Ascending aorta (tissue), 2 donors: Measurements from ENCODE around the gene NINJ2. TPM values are rescaled to one million over a fixed set of nuclear protein-coding genes. Genes with fewer than 3 reads are reported as not detected.

Source experiments
- DNase-seq, 2 donors: peaks; one replicate each; pipeline ENCODE4 v3.0.0-alpha.2; 2019; ENCODE audit warnings: low spot score in 2 of 2
- H3K27ac ChIP-seq, 2 donors: fragments of 200-600 bp; sonication (generic); one replicate each; pipeline ENCODE4 v1.5.1; 2016 to 2017; ENCODE audit warnings: mild to moderate bottlenecking in 1 of 2
- H3K27me3 ChIP-seq: fragments of 200-600 bp; sonication (generic); one replicate; pipeline ENCODE4 v1.5.1; 2017
- H3K36me3 ChIP-seq, 2 donors: fragments of 200-600 bp; sonication (generic); one replicate each; pipeline ENCODE4 v1.5.1; 2016
- H3K4me1 ChIP-seq, 2 donors: fragments of 200-600 bp; sonication (generic); one replicate each; pipeline ENCODE4 v1.5.1; 2016 to 2017; ENCODE audit warnings: mild to moderate bottlenecking in 1 of 2
- H3K4me3 ChIP-seq, 2 donors: fragments of 200-600 bp; sonication (generic); one replicate each; pipeline ENCODE4 v1.5.1; 2016 to 2017; ENCODE audit warnings: mild to moderate bottlenecking in 1 of 2
- H3K9me3 ChIP-seq, 2 donors: fragments of 200-600 bp; sonication (generic); one replicate each; pipeline ENCODE4 v1.5.1; 2016
- intact Hi-C: fragments of 100-400 bp; cut with DNase I; formaldehyde crosslinking; loops from one replicate; pipeline ENCODE4 v1.15.1; 2023
- total RNA-seq: library from RNA; depleted of rRNA; stranded (reverse); fragments of >200 nt; gene quantifications from one replicate; pipeline ENCODE4 v1.1.0, GENCODE V29; 2016
- TF ChIP-seq, protein P1 (sequence below), 3 experiments: fragments of 200-600 bp in 2 of 3; fragments of 450-650 bp in 1 of 3; sonication (generic) in 2 of 3; IDR thresholded peaks; one replicate each; pipeline ENCODE4 v1.5.1; 2016 to 2019; ENCODE audit warnings: antibody characterized with exemption in 3 of 3, mild to moderate bottlenecking in 1 of 3, moderate library complexity in 1 of 3

NINJ2 gene
- total RNA-seq, 1 donor from 2014 or later, result 24.1 TPM

DNA sequence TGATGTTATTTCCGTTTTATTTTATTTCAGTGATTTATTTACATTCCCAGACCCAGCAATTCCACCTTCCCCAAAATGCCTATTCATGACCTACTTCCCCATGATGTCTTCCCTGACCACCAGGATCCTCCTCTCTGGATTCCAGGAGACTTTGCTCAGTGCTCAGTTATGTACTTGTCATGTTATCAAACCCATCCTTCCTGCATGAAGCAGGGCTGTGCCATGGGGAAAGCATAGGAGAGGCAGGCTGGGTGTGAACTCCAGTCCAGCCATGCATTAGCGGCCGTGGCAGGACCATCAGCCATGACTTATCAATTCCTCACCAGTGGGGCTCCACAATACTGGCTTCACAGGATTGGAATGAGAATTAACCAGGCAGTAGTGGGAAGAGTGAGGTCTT, 145.7 kb downstream of the NINJ2 start:
- no peak for DNase-seq
- H3K4me3 ChIP-seq, result no peak overlapping the region
- no peaks in the 10 kb centered on the region for H3K4me1 ChIP-seq
- intact Hi-C loops, result no loop called here
- no peak overlapping the region for H3K27ac ChIP-seq
- no peaks in the 10 kb centered on the region for H3K27me3 ChIP-seq
- no peaks in the 10 kb centered on the region for H3K36me3 ChIP-seq
- TF ChIP-seq, protein P1, sequence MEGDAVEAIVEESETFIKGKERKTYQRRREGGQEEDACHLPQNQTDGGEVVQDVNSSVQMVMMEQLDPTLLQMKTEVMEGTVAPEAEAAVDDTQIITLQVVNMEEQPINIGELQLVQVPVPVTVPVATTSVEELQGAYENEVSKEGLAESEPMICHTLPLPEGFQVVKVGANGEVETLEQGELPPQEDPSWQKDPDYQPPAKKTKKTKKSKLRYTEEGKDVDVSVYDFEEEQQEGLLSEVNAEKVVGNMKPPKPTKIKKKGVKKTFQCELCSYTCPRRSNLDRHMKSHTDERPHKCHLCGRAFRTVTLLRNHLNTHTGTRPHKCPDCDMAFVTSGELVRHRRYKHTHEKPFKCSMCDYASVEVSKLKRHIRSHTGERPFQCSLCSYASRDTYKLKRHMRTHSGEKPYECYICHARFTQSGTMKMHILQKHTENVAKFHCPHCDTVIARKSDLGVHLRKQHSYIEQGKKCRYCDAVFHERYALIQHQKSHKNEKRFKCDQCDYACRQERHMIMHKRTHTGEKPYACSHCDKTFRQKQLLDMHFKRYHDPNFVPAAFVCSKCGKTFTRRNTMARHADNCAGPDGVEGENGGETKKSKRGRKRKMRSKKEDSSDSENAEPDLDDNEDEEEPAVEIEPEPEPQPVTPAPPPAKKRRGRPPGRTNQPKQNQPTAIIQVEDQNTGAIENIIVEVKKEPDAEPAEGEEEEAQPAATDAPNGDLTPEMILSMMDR (IDR thresholded peaks at IDR 0.05), result no peak
- H3K9me3 ChIP-seq, result no peaks in the 10 kb centered on the region

Other genes with a start within 250 kb of the NINJ2 start
- 10.4 TPM for gene B4GALNT3, start 203.5 kb downstream of the NINJ2 start, total RNA-seq
- gene WNK1, start 89.1 kb upstream of the NINJ2 start, total RNA-seq, result 178 TPM